ENCODE results near the gene BICDL1.

Gene BICDL1

DNA sequence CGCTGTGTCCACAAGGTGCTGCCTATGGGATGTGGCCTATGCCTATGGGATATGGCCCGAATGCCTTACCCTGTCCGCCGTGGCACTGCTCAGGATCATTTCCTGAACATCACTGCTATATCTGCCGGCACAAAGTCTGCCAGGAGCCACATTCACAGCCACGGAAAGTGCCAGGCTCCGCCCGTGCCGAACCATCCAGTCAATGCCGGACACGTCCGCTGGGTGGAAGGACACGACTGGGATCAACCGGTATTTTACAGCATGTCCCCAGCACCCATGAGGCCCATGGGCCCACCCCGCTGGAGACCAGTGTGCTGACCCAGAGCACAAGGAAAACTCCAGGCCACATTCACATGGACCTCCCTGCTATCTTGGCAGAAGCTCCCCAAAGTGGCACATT lies 142.1 kb downstream of the BICDL1 start:
- DNase-seq = no peak

DNA sequence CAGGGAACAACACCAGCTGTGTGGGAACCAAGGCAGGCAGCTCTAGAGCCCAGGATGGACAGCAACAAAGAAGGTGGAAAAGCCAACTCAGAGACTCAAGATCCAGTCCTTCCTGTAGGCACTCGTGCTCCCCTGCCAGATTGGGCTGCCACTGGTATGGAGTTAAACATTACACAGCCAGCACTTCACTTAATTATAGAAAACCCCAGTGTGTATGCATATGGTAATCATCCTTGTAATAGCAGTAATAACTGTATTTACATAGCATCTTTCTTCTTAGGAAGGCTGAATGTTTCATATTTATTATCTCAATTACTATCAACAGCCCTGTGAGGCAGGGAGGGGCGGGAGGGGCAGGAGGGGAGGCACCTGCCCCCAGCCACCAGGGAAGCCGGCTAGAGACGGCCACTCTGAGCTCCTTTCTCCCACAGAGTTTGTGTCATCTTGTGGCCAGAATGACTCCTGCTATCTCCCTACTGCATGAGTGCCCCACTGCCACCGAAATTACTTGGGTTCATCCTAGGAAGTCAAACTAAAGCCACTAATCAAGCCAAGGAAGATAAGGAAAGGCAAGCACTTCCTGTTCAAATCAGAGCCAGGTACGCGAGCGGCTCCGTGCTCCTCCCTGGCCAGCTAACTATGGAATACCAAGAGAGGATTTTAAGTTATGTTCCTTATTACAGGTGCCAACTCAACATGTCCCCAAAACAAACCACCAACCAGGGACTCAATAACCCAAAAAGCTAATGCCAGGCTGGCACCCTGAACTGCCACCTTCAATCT lies 143.2 kb downstream of the BICDL1 start:
- DNase-seq = no peak

GRCh38 chr12:120132863-120133385 lies 143.9 kb downstream of the BICDL1 start:
- no peak for DNase-seq

- DNase-seq = no peak
Observed at GRCh38 chr12:120134307-120134980, 145.4 kb downstream of the BICDL1 start.

DNA sequence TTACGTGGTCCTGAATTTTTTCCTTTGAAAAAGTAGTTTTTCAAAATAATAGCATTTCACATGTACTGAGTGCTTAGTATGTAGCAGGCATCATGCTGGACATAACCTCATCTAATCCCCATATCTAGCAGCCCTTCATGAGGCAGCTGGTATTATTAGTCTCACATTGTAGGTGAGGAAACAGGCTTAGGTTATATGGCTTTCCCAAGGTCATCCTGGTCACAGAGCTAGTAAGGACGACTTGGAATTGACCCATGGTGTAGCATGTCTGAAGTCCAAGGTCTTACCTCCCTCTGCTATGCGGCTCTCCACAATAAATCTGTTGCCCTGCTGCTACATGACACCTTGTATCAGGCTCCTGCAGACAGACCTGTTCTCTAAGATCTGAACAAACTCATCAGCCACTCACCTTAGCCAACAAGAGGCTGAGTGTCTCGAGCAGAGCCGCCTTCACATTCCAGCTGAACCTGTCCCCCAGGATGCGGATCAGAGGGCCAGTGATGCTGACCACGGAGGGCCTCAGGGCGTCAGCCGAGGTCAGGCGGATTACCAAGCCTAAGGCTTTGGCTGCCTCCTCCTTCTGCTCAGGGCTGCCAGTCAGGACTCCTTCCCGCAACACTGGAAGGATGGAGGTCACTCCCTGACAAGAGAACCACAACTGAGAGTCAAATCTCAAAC lies 147.2 kb downstream of the BICDL1 start:
- no peak for DNase-seq

DNA sequence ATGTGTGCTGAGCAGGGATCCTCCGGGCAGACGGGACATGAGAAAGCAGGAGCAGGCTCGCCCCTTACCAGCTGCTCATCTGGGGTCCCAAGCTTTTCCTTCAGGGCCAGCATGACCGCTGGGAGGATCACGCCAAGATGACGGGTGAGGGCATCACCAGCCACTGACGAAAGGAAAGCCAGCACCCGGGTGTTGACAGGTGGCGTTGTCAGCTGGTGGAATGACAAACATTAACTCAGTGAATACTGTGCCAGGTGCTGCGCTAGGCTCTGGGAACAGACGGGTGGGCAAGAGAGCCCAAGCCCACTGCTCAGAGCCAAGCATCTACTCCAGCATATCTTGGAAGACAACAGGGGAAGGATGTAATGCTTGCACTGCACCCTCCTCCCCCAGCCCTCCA lies 148.8 kb downstream of the BICDL1 start:
- no peak for DNase-seq

GRCh38 chr12:120138366-120138765 lies 149.3 kb downstream of the BICDL1 start:
- DNase-seq = no peak

DNA sequence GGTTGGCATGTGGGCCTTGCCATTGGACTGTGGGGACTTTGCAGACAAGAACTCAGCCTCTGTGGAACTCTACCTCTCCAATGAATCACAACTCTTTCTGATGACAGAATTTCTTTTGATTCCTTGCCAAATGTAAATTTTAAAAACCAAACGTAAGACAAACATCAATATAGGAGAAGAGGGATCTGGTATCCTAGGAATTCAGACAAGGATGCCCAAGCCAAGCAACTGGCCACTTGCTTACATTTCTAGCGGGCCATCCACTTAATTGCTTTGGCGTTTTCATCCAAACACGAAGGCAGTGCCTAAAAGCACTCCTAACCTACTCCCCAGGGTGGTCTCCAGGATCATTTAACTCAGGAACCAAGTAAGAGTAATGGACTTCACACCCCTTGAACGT lies 150.9 kb downstream of the BICDL1 start:
- DNase-seq = no peak

- DNase-seq = no peak
Observed at GRCh38 chr12:120140603-120141002, 151.6 kb downstream of the BICDL1 start.

GRCh38 chr12:120141336-120141735 lies 152.3 kb downstream of the BICDL1 start:
- no peak for DNase-seq

GRCh38 chr12:120142231-120142877 lies 153.3 kb downstream of the BICDL1 start:
- no peak for DNase-seq

All from SHP77 (cell line).